OCI-LY7 (cell line): ENCODE results near the gene SLC15A5. TPM values are rescaled to one million over a fixed set of nuclear protein-coding genes. Genes with fewer than 3 reads are reported as not detected.

Experiments used
- BruUV-seq: library from RNA; stranded (reverse); fragments of 400-500 nt; replicated peaks from 2 replicates; lab custom pipeline; 2021; lab: Mats Ljungman, UMichigan
- CTCF ChIA-PET: fragments of 300-600 bp; sonication (Branson Sonifier 250); formaldehyde crosslinking; loops from one replicate; lab custom pipeline; 2022; ENCODE audit warnings: antibody characterized with exemption; ENCODE audit not compliant: unreplicated experiment; lab: Charles Lee
- POLR2A ChIA-PET: fragments of 300-600 bp; sonication (Branson Sonifier 250); formaldehyde crosslinking; loops from one replicate; lab custom pipeline; 2022; ENCODE audit warnings: antibody characterized with exemption; lab: Charles Lee
- DNase-seq: peaks from one replicate; pipeline ENCODE4 v3.0.0-alpha.2; 2015; ENCODE audit warnings: low spot score
- H2AFZ ChIP-seq: fragments of 200-600 bp; sonication (generic), shearing (Covaris generic); 2 replicates; pipeline ENCODE4 v1.6.1; 2014; ENCODE audit warnings: mild to moderate bottlenecking, antibody characterized with exemption, low read length, moderate library complexity
- H3K27ac ChIP-seq: fragments of 200-600 bp; sonication (generic); 2 replicates; pipeline ENCODE4 v1.5.1; 2014; ENCODE audit warnings: mixed run types, low read depth, mild to moderate bottlenecking, moderate library complexity, low read length, inconsistent platforms; ENCODE audit not compliant: poor library complexity, severe bottlenecking
- H3K36me3 ChIP-seq: fragments of 200-600 bp; sonication (generic); 2 replicates; pipeline ENCODE4 v1.6.1; 2014; ENCODE audit warnings: mild to moderate bottlenecking, antibody characterized with exemption, low read length, moderate library complexity, mixed read lengths; ENCODE audit not compliant: insufficient read depth
- H3K4me1 ChIP-seq: fragments of 200-600 bp; sonication (generic); 2 replicates; pipeline ENCODE4 v1.5.1; 2014; ENCODE audit warnings: mild to moderate bottlenecking, low read length; ENCODE audit not compliant: insufficient read depth, poor library complexity, severe bottlenecking
- H3K4me2 ChIP-seq: fragments of 200-600 bp; sonication (generic); 2 replicates; pipeline ENCODE4 v1.6.1; 2014; ENCODE audit warnings: mild to moderate bottlenecking, low read length
- H3K4me3 ChIP-seq: fragments of 200-600 bp; sonication (generic); 2 replicates; pipeline ENCODE4 v1.5.1; 2014; ENCODE audit warnings: mild to moderate bottlenecking, low read depth, low read length; ENCODE audit not compliant: poor library complexity, severe bottlenecking
- H3K79me2 ChIP-seq: fragments of 200-600 bp; sonication (generic); 2 replicates; pipeline ENCODE4 v1.6.1; 2016; ENCODE audit warnings: low read depth, mild to moderate bottlenecking, low read length, moderate library complexity, mixed read lengths; ENCODE audit not compliant: insufficient read depth
- H3K9me2 ChIP-seq: fragments of 200-600 bp; sonication (generic); 2 replicates; pipeline ENCODE4 v1.6.1; 2016; ENCODE audit warnings: mild to moderate bottlenecking, low read length, mixed read lengths; ENCODE audit not compliant: insufficient read depth
- H3K9me3 ChIP-seq: fragments of 200-600 bp; sonication (generic); 2 replicates; pipeline ENCODE4 v1.6.1; 2014; ENCODE audit warnings: mild to moderate bottlenecking, mixed run types, low read length, mixed read lengths
- H4K20me1 ChIP-seq: fragments of 200-600 bp; sonication (generic); 2 replicates; pipeline ENCODE4 v1.6.1; 2014; ENCODE audit warnings: mild to moderate bottlenecking, antibody characterized with exemption, low read length, moderate library complexity, mixed read lengths; ENCODE audit not compliant: insufficient read depth
- EZH2phosphoT487 ChIP-seq: fragments of 200-600 bp; sonication (generic); IDR thresholded peaks from 2 replicates; pipeline ENCODE4 v1.6.1; 2018; ENCODE audit warnings: low read depth, borderline replicate concordance, mild to moderate bottlenecking, mixed run types, antibody characterized with exemption, low read length, moderate library complexity, mixed read lengths
- intact Hi-C: fragments of 100-400 bp; cut with micrococcal nuclease; formaldehyde crosslinking; loops from one replicate; pipeline ENCODE4 v1.10.0; 2022; ENCODE audit not compliant: unreplicated experiment
- total RNA-seq, 2 experiments: library from RNA; depleted of rRNA in 1 of 2; stranded (reverse); fragments of >200 nt in 1 of 2; shearing (Covaris generic) in 1 of 2; gene quantifications; 2 replicates each; pipeline ENCODE4 v1.2.3, GENCODE V29; 2014 to 2022
- TF ChIP-seq, protein P1 (sequence below): fragments of 200-600 bp; sonication (generic); conservative IDR thresholded peaks from 2 replicates; pipeline ENCODE4 v1.5.1; 2014; ENCODE audit warnings: mild to moderate bottlenecking, antibody characterized with exemption, low read length, moderate library complexity, mixed read lengths

The SLC15A5 gene
- total RNA-seq, 2 experiments from 2014 or later = not detected

DNA sequence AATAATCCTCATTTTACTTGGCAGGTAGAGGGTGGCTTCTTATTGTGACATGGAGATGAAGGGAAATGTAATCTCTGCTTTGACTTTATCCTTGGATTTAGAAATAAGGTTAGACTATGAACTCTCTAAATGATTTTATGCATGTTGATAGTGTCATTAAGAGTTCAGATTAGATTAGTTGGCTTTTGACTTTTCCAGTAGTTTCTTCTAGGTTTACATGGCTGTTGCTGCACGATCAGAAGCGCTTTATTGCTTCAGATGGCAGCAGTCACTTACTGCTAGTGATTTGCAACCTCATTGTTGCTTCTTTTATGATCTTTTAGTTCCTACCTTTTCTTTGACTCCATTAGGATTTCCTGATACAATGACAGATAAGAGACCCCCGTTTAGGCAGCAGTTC, 32.3 kb downstream of the SLC15A5 start:
- Histone ChIP-seq H4K20me1 (no peaks in the 10 kb centered on the region), H3K4me1 (no peaks in the 10 kb centered on the region), H3K79me2 (no peaks in the 10 kb centered on the region), H3K9me3 (no peaks in the 10 kb centered on the region), H3K4me2 (no peak overlapping the region), H3K36me3 (no peaks in the 10 kb centered on the region), H2AFZ (no peak overlapping the region), H3K9me2 (no peaks in the 10 kb centered on the region), H3K4me3 (no peak overlapping the region), H3K27ac (no peak overlapping the region)
- CTCF ChIA-PET = no interaction called here
- BruUV-seq = no TSS peak
- no peak for TF ChIP-seq EZH2phosphoT487
- TF ChIP-seq, protein P1, sequence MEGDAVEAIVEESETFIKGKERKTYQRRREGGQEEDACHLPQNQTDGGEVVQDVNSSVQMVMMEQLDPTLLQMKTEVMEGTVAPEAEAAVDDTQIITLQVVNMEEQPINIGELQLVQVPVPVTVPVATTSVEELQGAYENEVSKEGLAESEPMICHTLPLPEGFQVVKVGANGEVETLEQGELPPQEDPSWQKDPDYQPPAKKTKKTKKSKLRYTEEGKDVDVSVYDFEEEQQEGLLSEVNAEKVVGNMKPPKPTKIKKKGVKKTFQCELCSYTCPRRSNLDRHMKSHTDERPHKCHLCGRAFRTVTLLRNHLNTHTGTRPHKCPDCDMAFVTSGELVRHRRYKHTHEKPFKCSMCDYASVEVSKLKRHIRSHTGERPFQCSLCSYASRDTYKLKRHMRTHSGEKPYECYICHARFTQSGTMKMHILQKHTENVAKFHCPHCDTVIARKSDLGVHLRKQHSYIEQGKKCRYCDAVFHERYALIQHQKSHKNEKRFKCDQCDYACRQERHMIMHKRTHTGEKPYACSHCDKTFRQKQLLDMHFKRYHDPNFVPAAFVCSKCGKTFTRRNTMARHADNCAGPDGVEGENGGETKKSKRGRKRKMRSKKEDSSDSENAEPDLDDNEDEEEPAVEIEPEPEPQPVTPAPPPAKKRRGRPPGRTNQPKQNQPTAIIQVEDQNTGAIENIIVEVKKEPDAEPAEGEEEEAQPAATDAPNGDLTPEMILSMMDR = no peak
- DNase-seq = no peak
- POLR2A ChIA-PET = no interaction called here
- intact Hi-C loops = no loop called here

DNA sequence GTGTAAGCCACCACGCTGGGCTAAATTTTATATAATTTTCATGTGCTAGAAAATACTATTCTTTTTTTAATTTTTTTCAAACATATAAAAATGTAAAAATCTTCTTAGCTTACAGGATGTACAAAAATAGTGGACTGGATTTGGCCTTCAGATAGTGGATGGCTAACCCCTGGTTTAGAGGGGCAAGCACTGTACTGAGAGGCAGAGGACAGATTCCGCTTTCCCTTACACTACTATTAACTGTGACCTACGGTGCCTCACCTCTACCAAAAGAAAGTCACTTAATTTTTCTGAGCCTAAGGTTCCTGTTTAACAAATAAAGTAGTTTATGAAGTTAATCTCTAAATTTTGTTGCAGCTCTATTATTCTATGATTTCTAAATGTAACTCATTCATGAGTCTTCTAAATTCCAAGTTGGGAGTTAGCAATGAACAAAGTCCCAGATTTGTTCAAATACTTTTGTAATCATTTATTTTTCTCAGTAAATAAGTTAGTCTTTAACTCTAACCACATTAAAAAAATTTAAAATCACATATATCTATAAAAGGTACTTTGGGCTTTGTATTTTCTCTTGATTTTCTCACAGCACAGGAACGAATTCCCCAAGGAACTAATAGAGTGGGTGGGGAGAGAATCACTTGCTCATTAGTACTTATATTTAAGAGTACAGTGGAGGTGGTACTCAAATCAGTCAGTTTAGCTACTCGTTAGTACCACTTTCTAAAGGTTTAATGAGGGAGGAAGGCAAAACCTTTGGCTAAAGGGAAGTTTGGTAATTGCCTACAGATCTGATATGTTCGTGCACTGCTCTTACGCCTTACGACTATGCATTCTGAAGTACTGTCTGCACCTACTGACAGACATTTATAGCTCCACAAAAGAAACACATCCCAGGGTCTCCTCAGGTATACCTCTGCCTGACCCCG, 33.7 kb downstream of the SLC15A5 start:
- no TSS peak for BruUV-seq
- H3K27ac ChIP-seq = no peak overlapping the region
- H3K4me2 ChIP-seq = no peak overlapping the region
- no peaks in the 10 kb centered on the region for H3K79me2 ChIP-seq
- no peaks in the 10 kb centered on the region for H4K20me1 ChIP-seq
- CTCF ChIA-PET = no interaction called here
- H3K36me3 ChIP-seq = no peaks in the 10 kb centered on the region
- DNase-seq = no peak
- no peaks in the 10 kb centered on the region for H3K9me2 ChIP-seq
- POLR2A ChIA-PET = interaction anchor here (0.5 kb wide), 1 partner anchor 12 kb away, joined by 4 read pairs; no protein-coding TSS in a partner anchor
- no peak overlapping the region for H3K4me3 ChIP-seq
- TF ChIP-seq, protein P1 = no peak
- TF ChIP-seq EZH2phosphoT487 = no peak
- no peaks in the 10 kb centered on the region for H3K4me1 ChIP-seq
- intact Hi-C loops = no loop called here
- no peaks in the 10 kb centered on the region for H3K9me3 ChIP-seq
- H2AFZ ChIP-seq = no peak overlapping the region

DNA sequence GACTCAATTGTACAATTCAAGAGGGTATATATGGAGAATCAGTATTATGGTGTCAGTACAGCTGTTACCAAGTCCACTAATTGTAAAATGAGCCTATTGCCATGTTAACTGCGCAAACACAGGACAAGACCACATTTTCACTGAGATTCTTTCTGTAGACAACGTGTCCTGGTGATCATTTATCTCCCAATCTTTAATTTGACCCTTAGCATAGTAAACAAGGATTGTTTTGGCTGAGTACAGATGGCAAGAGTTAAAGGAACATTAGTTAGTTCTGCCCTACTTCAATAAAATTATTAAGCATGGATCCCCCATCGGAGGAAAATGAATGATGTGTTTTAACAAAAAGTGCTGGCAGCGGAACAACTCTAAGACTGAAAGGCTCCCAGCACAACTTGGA, 36.1 kb downstream of the SLC15A5 start:
- H3K9me2 ChIP-seq = no peaks in the 10 kb centered on the region
- ChIA-PET CTCF (no interaction called here), POLR2A (no interaction called here)
- no peaks in the 10 kb centered on the region for H3K4me1 ChIP-seq
- no TSS peak for BruUV-seq
- no peaks in the 10 kb centered on the region for H3K9me3 ChIP-seq
- H4K20me1 ChIP-seq = no peaks in the 10 kb centered on the region
- no peak overlapping the region for H3K4me3 ChIP-seq
- H3K36me3 ChIP-seq = no peaks in the 10 kb centered on the region
- intact Hi-C loops = no loop called here
- no peaks in the 10 kb centered on the region for H3K79me2 ChIP-seq
- no peak overlapping the region for H3K27ac ChIP-seq
- H2AFZ ChIP-seq = no peak overlapping the region
- TF ChIP-seq, protein P1 = no peak
- TF ChIP-seq EZH2phosphoT487 = no peak
- H3K4me2 ChIP-seq = no peak overlapping the region
- DNase-seq = no peak
